GM18861 (cell line): ENCODE measurements around the gene LMO4.

Experiments used
- ATAC-seq: cut with Tn5 transposase; IDR thresholded peaks from one replicate; pipeline ENCODE4 v1.9.1; 2021; ENCODE audit not compliant: unreplicated experiment

The LMO4 gene

DNA sequence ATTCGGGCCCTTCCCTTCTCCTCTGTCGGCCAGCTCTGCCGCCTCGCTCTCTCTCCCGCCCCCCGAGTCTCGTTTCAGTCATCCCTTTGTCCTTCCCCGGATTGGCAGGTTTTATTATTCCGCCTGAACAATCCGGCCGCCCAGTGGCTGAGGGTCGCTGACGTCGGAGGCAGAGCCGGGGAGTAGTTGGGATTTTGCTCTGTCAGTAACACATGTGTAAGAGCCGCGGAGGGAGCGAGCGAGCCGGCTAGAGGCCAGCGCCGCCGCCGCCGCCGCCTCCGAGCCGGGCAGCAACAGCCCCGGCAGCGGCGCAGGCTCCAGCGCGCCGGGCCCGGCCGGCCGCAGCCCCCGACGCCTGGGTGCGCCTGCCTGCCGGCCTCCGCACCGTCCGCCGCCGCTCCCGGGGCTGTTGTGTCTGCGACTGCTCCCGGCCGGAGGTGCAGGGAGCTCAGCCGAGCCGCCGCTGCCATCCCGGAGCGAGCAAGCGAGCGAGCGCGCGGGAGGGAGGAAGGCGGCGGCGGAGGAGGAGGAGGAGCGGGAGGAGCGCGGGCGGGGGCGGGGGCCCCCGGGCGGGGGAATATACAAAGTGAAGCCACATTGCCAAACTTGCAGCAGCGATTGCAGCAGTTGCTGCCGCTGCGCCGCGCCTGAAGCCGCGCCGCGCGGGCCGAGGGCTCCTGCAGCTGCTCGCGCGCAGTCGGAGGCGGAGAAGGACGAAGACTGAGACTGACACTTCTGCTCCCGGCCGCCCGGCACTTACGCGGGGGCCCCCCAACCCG is at the start of gene LMO4:
TSS of gene LMO4 (plus strand) at position 609 of the 779 bp plus-strand sequence. CDS start 3,136 bp downstream, outside the sequence.
- ATAC-seq: peak; percentile 85

DNA sequence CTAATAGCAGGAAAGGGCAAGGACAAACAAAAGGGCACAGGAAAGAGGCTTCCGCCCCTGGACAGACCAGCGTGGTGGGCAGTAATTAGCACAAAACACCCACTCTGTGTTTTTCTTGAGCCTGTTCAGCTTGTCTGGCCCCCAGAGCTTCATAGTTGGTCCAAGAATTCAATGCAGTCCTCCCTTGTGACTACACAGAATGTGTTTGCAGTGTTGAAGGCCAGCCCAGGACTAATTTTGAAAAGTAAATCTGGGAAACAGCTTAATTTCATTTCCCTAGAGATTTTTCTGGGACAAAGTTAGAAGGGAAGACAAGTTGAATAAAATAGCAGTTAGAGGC is 49.2 kb upstream of the LMO4 start:
- no peak for ATAC-seq

DNA sequence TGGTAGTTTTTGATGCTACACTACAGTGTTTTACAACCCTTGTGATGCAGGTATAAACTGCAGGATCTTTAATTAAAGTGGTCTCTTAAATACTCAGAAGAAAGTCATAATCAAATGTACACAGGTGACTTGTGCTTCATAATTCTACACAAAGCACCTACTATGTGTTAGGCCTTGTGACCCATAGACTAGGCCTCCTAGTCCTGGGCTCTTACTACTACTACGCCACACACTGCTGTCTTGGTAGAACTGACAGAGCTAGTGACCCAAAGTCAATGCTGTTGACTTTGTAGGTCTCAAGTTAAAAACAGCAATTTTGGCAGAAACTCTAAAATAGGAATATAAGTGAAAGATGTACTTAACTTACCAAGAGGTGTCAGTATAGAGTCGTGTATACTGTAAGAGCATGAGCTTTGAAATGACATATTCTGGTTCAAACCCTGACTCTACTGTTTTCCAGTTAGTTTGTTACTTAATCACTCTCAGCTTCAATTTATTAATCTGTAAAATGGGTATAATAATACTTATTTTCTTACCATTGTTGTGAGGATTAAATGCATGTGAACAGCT is 48.6 kb upstream of the LMO4 start:
- ATAC-seq: no peak

DNA sequence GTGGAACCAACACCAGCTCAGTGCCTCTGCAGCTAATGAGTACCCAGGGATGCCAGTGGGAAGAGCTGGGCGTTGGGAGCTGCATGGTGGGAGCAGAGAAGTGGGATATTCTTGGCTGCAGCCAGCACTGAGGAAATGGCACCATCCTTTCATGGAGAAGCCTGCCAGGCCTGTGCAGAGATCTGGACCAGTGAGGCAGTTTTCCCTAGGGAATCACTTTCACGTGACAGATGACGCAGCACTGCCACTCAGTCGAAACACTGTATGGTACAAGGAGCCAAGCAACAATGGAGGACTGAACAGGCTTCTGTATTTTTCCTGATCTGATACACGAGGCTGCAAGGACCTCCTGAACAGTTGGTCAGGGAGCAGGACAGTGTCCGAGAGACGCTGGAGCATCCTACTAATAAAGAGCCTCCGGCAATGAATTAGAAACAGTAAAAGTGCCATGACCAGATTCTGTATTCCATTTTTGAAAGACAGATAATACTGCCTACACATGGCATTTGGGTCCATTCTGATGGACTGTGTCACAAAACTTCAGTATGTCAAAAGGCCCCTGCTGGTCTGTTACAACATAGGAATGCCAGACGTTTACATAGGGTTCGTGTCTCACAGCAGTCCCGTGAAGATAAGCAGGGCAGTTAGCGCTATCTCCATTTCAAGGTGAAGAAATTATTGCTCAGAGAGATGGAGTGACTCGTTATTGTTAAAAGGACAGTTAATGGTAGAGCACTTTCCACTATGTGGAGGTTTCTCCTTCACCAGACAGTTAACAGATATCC is 44.0 kb upstream of the LMO4 start:
- no peak for ATAC-seq

- no peak for ATAC-seq
Measured at GRCh38 chr1:87291107-87291506, 37.6 kb upstream of the LMO4 start.

DNA sequence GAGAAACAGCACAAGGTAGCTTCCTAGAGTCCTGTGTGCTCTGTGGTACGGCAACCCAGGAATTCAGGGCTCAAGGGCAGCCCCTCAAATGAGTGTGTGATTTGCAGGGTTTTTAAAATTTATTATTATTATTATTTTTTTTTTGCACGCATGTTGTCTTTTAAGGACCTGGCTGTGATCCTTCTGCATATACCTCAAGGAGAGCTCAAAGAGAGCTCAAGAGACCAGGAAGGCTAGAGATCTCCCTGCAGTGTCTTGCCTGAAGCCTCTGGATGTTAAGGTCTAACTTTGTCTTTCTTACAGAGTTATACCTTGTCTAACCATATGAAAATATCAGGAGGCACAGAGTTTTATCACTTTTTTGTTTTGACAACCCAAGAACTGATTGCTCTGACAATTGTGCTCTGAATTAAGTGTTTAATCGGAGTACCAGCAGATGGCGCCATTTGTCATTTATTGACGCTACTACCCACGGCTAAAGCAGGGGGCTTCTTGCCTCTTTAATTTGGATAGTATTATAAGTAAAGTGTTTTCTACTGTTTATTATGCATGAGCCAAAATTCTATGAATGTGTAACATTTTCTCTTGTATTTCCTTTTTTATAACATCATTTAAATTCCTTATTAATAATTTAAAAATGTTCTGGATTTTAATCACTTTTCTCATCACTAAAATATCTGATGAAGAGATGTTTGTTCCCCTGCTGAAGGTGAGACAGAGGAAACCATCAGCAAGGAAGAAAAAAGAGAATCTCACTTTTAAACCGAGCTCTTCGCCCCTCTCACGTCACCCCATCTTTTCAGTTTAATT is 35.8 kb upstream of the LMO4 start:
- no peak for ATAC-seq

- ATAC-seq: no peak
Measured at GRCh38 chr1:87294633-87295032, 34.0 kb upstream of the LMO4 start.

GRCh38 chr1:87295445-87296110 is 33.1 kb upstream of the LMO4 start:
- no peak for ATAC-seq

- no peak for ATAC-seq
Measured at GRCh38 chr1:87296206-87296605, 32.5 kb upstream of the LMO4 start.

DNA sequence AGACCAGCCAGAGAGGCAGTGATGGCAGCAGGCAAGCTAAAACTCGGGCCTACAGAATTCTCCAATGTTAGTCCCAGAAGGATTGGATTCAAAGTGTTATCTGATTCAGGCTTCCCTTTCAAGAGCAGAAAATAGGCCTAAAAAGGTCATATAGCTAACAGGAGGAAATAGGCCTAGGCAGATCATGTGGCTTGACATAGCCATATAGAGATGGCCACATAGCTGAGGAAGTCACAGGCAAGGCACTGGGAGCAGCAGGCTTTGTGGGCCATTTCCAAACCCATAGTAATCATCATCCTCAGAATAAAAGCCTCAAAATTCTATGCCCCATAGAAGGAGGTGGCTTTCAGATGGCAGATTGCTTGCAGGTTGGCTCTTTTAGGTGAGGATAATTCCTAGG is 29.0 kb upstream of the LMO4 start:
- ATAC-seq: no peak

GRCh38 chr1:87300628-87301027 is 28.1 kb upstream of the LMO4 start:
- ATAC-seq: no peak

DNA sequence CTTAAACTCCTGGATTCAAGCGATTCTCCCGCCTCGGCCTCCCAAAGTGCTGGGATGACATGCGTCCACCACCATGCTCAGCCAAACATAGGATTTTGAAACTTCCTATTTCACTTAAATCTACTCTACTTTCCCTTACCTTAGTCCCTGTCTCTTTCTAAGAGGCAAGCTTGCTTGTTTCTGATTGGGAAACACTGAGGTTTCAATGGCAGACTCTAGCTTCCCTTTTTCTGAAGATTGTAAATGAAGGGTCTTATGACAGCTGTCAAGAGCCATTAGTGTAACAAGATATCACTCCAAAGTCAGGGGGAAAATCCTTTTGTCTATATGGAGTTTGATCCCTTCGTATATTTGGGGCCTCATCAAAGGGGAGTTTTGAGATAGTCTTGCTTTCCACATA is 23.5 kb upstream of the LMO4 start:
- no peak for ATAC-seq

- ATAC-seq: no peak
Measured at GRCh38 chr1:87305762-87306161, 22.9 kb upstream of the LMO4 start.

- ATAC-seq: no peak
Measured at GRCh38 chr1:87307306-87307705, 21.4 kb upstream of the LMO4 start.

- ATAC-seq: no peak
Measured at GRCh38 chr1:87307931-87308330, 20.7 kb upstream of the LMO4 start.

- no peak for ATAC-seq
Measured at GRCh38 chr1:87314091-87314490, 14.6 kb upstream of the LMO4 start.

DNA sequence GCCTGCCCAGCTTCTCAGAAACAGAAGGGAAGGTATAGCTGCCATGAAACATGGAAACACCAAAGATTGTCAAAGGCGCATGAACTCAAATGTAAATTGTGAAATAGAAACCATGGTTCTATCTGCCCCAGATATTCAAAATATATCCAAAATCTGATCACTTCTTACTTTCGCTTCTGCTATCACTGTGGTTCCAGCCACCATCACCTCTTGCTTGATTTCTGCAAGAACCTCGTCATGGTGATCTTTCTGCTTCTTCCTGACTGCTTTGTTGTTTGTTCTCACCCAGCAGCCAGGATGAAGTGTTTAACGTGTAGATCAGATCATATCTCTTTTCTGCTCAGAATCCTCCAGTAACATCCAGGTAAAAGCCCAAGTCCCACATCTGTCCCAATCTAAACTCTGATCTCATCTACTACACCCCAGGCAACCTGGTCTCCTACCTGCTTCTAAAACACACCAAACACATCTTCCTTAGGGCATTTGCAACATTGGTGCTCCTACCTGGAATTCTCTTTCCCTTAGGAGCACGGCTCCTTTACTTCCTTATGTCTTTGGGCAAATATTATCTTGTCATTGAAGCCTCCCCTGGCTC is 10.5 kb upstream of the LMO4 start:
- no peak for ATAC-seq

DNA sequence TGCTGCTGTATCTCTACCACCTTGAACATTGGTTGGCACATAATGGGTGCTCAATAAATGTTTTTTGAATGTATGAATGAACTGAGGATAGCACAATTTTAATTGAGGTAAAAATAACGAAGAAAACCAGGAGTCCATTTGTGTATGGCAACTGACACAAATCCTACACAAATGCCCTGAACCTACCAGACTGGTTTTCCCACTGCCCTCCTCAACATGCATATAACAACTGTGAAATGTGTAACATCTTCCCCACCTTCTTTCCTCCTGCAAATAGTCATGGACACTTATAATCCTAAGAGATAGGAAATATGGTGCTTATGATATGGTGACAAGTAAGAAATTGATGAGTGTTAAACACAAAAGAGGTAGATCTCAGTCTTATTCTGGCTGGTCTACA is 9.9 kb upstream of the LMO4 start:
- no peak for ATAC-seq

GRCh38 chr1:87325982-87326738 is 2.5 kb upstream of the LMO4 start:
- peak; percentile 17 for ATAC-seq
